Embryonic facial prominence (tissue), 1 donor: Measurements from ENCODE around the gene IFT25.
"Not testable (repeated sequence)": the region's sequence is repeated elsewhere in the genome, so short reads cannot be mapped to it uniquely, and the experiment has no call there.

Experiments
- DNase-seq: peaks from one replicate; pipeline ENCODE4 v3.0.0-alpha.2; 2016; ENCODE audit errors: extremely low spot score

Gene IFT25

DNA sequence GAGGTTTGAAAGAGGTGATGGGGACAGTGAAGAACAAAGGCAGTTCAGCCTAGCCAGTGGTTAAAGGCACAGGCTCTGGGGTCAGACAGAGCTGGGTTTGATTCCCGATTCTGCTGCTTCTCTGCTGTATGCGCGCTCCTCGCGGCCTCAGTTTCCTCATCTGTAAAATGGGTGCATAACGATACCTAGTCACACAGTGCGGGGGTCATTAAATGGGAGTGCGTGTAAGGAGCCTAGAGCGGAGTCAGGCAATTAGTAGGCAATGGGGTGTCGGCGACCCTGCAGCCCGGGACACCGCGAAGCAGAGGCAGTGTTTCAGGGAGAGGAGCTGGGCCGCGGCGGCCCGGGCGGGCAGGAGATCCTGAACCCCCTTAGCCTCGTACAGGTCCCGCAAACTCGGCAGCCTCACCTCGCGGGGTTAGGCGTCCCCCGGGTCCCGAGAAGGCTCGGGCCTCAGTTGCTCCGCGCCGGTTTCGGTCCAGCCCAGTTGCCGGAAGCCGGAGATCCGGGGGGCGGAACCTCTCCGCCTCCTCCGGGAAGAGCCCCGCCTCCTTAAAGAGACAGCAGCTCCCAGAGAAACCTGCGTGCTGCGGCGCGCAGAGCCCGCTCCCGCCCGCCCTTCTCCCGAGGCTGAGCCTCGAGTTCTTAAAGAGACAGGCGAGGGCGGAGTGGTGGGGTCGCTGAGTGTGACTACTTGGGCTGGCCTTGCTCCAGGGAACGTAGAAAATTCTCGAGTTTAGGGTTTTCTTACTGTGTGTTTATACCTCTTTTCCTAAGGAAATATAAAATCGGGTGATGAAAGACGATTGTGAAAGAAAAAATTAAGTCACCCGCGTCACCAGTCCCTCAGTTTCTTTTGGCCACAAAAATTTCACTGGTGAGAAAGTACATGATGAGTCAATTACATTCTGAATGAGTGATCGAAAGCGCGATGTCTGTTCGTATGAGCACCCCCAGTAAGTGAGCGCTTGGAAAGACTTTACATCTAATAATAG lies 55.9 kb downstream of the IFT25 start, which contains the start of gene YIPF1:
TSS of gene YIPF1 (minus strand) at position 494 of the 995 bp plus-strand sequence. CDS start 860 bp downstream, outside the sequence.
- DNase-seq: peak; percentile 85

DNA sequence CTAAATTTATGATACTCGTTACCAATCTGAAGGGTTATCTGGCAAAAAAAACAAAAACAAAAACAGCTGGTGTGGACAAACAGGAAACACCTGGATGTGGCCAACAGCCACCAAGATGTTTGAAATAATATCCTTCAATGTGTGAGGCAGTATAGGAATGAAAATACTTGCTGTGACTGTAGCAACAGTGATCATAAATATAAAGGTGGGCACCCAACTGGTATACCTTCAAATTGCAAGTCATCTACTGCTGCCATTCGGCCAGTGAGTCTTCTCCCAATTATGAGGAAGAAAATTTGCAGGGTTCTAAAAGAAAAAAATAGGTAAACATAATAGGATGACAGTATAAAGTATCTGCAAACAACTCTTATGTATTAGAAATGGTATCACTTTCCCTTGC lies 56.8 kb downstream of the IFT25 start:
- no peak for DNase-seq

DNA sequence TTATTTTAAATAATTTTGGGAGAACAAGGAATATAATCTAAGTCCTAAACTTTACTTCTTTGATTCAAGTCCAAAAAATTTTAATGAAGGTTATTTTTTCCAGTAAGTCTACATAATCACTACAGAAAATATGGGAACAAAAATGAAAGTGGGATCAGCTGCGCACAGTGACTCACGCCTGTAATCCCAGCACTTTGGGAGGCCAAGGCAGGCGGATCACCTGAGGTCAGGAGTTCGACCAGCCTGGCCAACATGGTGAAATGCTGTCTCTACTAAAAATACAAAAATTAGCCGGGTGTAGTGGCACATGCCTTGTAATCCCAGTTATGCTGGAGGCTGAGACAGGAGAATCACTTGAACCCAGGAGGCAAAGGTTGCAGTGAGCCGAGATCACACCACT lies 61.9 kb downstream of the IFT25 start:
- not testable (repeated sequence) for DNase-seq

DNA sequence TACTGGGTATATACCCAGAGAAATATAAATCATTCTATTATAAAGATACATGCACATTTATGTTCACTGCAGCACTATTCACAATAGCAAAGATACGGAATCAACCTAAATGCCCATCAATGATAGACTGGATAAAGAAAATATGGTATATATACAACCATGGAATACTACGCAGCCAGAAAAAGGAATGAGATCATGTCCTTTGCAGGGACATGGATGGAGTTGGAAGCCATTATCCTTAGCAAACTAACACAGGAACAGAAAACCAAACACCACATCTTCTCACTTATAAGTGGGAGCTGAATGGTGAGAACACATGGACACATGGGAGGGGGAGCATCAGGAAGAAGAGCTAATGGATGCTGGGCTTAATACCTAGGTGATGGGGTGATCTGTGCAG lies 63.6 kb downstream of the IFT25 start:
- not testable (repeated sequence) for DNase-seq

DNA sequence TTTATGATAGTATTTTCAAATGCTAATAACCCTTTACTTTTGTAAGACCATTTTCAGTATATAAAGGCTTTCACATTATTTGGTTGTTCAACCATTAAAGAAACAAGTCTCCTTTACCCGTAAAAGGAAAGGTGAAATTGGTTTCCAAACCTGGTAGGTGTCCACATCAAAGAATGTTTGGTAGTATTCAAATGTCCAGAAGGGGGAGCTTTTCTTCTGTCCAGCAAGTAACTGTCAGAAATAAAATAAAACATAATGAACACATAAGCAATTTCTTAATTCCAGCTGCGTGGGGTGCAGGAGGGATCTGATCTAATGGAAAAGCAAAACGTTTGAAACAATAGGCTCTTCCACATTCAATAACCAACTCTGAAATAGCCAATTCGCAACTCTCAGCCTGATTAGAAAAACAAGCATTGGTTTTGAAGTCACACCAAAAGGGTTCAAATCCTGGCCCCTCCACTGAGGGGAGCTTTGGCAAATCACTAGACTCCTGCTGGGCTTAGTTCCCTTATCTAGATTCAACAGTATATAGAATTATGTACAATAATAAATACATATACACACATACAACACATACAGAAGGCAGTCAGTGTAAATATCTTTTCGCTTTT lies 66.9 kb downstream of the IFT25 start:
- no peak for DNase-seq

DNA sequence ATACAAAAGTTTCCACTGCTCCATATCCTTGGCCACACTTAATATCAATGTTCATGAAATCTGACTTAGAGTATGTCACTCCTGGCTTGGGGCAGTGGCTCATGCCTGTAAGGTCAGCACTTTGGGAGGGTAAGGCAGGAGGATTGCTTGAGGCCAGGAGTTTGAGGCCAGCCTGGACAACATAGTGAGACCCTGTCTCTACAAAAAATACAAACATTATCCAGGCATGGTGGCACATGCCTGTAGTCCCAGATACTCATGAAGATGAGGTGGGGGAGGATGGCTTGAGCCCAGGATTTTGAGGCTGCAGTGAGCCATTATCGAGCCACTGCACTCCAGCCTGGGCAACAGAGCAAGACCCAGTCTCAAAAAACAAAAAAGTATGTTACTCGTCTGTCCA lies 70.3 kb downstream of the IFT25 start:
- not testable (repeated sequence) for DNase-seq

DNA sequence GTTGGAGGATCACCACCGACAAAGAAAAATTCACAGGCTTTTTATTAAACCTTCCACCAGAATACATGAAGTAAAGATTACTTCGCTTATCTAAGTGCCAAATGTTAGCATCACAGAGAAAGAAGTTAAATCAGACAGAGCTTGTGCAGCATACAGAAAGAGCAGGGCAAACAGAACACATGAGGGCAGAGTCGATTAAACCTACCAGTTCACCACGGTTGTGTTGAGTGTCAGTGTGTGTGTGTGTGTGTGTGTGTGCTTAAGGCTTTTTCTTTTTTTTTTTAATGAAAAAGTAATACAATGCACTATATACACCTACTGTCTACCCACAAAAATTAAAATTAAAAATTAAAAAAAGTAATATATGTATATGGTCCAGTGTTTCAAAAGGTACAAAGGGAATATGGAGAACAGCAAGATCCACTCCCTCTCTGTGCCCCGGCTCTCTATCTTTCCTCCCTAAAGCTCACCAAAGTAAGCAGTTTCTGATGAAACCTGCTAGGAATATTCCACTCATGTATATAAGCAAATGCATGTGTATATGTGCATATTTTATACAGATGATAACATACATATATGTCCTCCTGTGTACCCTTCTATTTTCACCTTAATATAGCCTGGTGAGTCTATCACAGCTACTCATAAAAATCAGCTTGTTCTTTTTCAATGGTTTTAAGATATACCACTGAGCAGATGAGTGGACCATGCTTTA lies 73.6 kb downstream of the IFT25 start:
- DNase-seq: no peak
